ENCODE results near the gene CD247. TPM values are rescaled to one million over a fixed set of nuclear protein-coding genes. Genes with fewer than 3 reads are reported as not detected.

The CD247 gene
- total and polyA plus RNA-seq, 9 of the 15 experiments (the other 6 are each of a cell fraction or from before 2014, with no cell fraction given), result 0.08 to 0.42 (median 0.28) TPM; not detected in 5

- peak; percentile 97 for TF ChIP-seq REST (IDR thresholded peaks at IDR 0.05; ENCODE audit: borderline replicate concordance)
- TF ChIP-seq REST (CRISPR knock-in tag; IDR thresholded peaks at IDR 0.05; ENCODE audit: low read depth), result no peak
- 0 out of 2 replicates have a peak, but pooled peaks have one; percentile 41 for TF ChIP-seq CREM (IDR thresholded peaks at IDR 0.05; ENCODE audit: low read depth)
- no peak for TF ChIP-seq SMARCA5 (IDR thresholded peaks at IDR 0.05)
- TF ChIP-seq NFYB (IDR thresholded peaks at IDR 0.05; ENCODE audit: extremely low read depth, insufficient read length), result no peak
- TF ChIP-seq RCOR1 (IDR thresholded peaks at IDR 0.05; ENCODE audit: borderline replicate concordance in 1 of 2, low read depth in 2 of 2, low read length in 2 of 2), result peak in 1 of 2 experiments; percentile 68; a peak in 2 of 4 replicates
- peak; percentile 67; the same call in 1 of the 2 replicates for TF ChIP-seq NBN (IDR thresholded peaks at IDR 0.05; ENCODE audit: low read depth)
- no peak for TF ChIP-seq GABPB1 (CRISPR knock-in tag; IDR thresholded peaks at IDR 0.05)
- TF ChIP-seq ZNF12 (CRISPR knock-in tag; IDR thresholded peaks at IDR 0.05), result 0 out of 2 replicates have a peak, but pooled peaks have one; percentile 60
- no peak for TF ChIP-seq ZKSCAN1 (IDR thresholded peaks at IDR 0.05; ENCODE audit: low read depth, low read length)
- 0 out of 2 replicates have a peak, but pooled peaks have one; percentile 4 for TF ChIP-seq SMAD3 (CRISPR knock-in tag; conservative IDR thresholded peaks at IDR 0.05)
- no peak for TF ChIP-seq PATZ1 (CRISPR knock-in tag; IDR thresholded peaks at IDR 0.05; ENCODE audit: borderline replicate concordance)
- TF ChIP-seq MAZ (CRISPR knock-in tag; conservative IDR thresholded peaks at IDR 0.05 in 1 of 2, IDR thresholded peaks at IDR 0.05 in 1 of 2), result peak; percentile 67 to 73
- TF ChIP-seq NEUROD1 (IDR thresholded peaks at IDR 0.05; ENCODE audit: borderline replicate concordance, low read depth, low read length, partially characterized antibody), result peak; percentile 42
- TF ChIP-seq L3MBTL2 (IDR thresholded peaks at IDR 0.05), result 0 out of 2 replicates have a peak, but pooled peaks have one; percentile 16
- TF ChIP-seq MTA3 (IDR thresholded peaks at IDR 0.05; ENCODE audit: borderline replicate concordance), result 0 out of 2 replicates have a peak, but pooled peaks have one; percentile 21
- peak; percentile 74; the same call in 1 of the 2 replicates for TF ChIP-seq ZNF830 (CRISPR knock-in tag; IDR thresholded peaks at IDR 0.05)
Measured at GRCh38 chr1:167442142-167442848, 76.0 kb downstream of the CD247 start (continued).
